Measurements from ENCODE around the gene RDH16.

- TF ChIP-seq CTCF (conservative IDR thresholded peaks at IDR 0.05; ENCODE audit: low read length) (no peak), EZH2phosphoT487 (IDR thresholded peaks at IDR 0.05; ENCODE audit: borderline replicate concordance) (no peak)
Observed at GRCh38 chr12:56928262-56928661, 29.1 kb downstream of the RDH16 start.

Measured in Loucy (cell line).